Measurements from ENCODE around the gene TCHP. TPM values are rescaled to one million over a fixed set of nuclear protein-coding genes. Genes with fewer than 3 reads are reported as not detected.
"Not testable (repeated sequence)": the region's sequence is repeated elsewhere in the genome, so short reads cannot be mapped to it uniquely, and the experiment has no call there.

The TCHP gene, protein sequence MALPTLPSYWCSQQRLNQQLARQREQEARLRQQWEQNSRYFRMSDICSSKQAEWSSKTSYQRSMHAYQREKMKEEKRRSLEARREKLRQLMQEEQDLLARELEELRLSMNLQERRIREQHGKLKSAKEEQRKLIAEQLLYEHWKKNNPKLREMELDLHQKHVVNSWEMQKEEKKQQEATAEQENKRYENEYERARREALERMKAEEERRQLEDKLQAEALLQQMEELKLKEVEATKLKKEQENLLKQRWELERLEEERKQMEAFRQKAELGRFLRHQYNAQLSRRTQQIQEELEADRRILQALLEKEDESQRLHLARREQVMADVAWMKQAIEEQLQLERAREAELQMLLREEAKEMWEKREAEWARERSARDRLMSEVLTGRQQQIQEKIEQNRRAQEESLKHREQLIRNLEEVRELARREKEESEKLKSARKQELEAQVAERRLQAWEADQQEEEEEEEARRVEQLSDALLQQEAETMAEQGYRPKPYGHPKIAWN
- total RNA-seq: 10.4 TPM
- long read RNA-seq, transcript TCHP-202 (13 exons, 3,090 nt): major isoform, 21 of 31 reads
- long read RNA-seq, partial matches to known transcripts: 5 of 31 reads
- long read RNA-seq, other reads (novel, unspliced or antisense): 2 of 31 reads

GRCh38 chr12:109899783-109900751, at the start of gene TCHP:
TCHP (plus strand) TSS chr12:109900274; CDS start chr12:109903027, 2,753 bp downstream.
- peak within 1 kb of the TSS; percentile 80 for H3K27ac ChIP-seq (replicated peaks)
- H3K36me3 ChIP-seq: peaks cover 22% of the 10 kb centered on the region
- peak; percentile 46 for TF ChIP-seq CTCF (IDR thresholded peaks at IDR 0.05; ENCODE audit: borderline replicate concordance)
- H3K9me3 ChIP-seq (replicated peaks): no peaks in the 10 kb centered on the region
- H3K4me1 ChIP-seq: peaks cover 27% of the 10 kb centered on the region
- H3K27me3 ChIP-seq (ENCODE audit: low read depth): no peaks in the 10 kb centered on the region
- H3K4me3 ChIP-seq: peak within 1 kb of the TSS; percentile 78
- intact Hi-C loops (cut with micrococcal nuclease): no loop called here
- peak; percentile 87 for DNase-seq

GRCh38 chr12:109850518-109850917, 49.6 kb upstream of the TCHP start:
- H3K4me1 ChIP-seq; intact Hi-C loops (cut with micrococcal nuclease); DNase-seq; H3K27me3 ChIP-seq (ENCODE audit: low read depth); H3K4me3 ChIP-seq; H3K9me3 ChIP-seq (replicated peaks); H3K27ac ChIP-seq (replicated peaks): not testable (repeated sequence)
- peaks cover 18% of the 10 kb centered on the region for H3K36me3 ChIP-seq

DNA sequence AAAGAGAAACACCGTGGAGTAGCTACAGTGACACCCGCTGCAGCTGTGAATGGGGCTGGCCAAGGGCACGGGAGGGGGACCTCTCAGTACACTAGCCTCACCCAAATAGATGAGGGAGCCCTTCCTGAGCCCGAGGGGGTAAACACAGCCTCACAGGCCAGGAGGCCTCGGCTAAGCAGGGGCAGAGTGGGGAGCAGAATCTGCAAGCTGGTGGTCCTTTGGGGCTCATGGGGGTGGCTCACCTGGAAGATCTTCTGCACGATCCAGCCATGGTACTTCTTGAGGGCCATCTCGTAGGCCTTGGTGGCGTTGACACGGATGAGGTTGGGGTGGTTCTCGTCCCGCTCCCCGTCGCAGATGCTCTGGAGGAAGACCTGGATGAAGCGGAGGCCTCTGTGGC, 44.7 kb upstream of the TCHP start:
- H3K27me3 ChIP-seq (ENCODE audit: low read depth): no peaks in the 10 kb centered on the region
- no peak overlapping the region for H3K27ac ChIP-seq (replicated peaks)
- H3K4me1 ChIP-seq: no peaks in the 10 kb centered on the region
- no peaks in the 10 kb centered on the region for H3K9me3 ChIP-seq (replicated peaks)
- H3K36me3 ChIP-seq: peaks cover 46% of the 10 kb centered on the region
- intact Hi-C loops (cut with micrococcal nuclease): no loop called here
- DNase-seq: no peak
- no peak overlapping the region for H3K4me3 ChIP-seq
- no peak for TF ChIP-seq CTCF (IDR thresholded peaks at IDR 0.05; ENCODE audit: borderline replicate concordance)

GRCh38 chr12:109857715-109858114, 42.4 kb upstream of the TCHP start:
- no peak for DNase-seq
- TF ChIP-seq CTCF (IDR thresholded peaks at IDR 0.05; ENCODE audit: borderline replicate concordance): no peak
- Histone ChIP-seq H3K27me3 (ENCODE audit: low read depth) (no peaks in the 10 kb centered on the region), H3K4me3 (no peak overlapping the region), H3K9me3 (replicated peaks) (no peaks in the 10 kb centered on the region), H3K36me3 (peaks cover 48% of the 10 kb centered on the region), H3K27ac (replicated peaks) (no peak overlapping the region), H3K4me1 (no peaks in the 10 kb centered on the region)
- intact Hi-C loops (cut with micrococcal nuclease): no loop called here

- no peak overlapping the region for H3K4me3 ChIP-seq
- intact Hi-C loops (cut with micrococcal nuclease): no loop called here
- TF ChIP-seq CTCF (IDR thresholded peaks at IDR 0.05; ENCODE audit: borderline replicate concordance): no peak
These were observed 41.3 kb upstream of the TCHP start for GRCh38 chr12:109858764-109859163.

More at GRCh38 chr12:109858764-109859163, 41.3 kb upstream of the TCHP start:
- H3K36me3 ChIP-seq: peaks cover 48% of the 10 kb centered on the region
- no peaks in the 10 kb centered on the region for H3K9me3 ChIP-seq (replicated peaks)
- peaks cover 1% of the 10 kb centered on the region for H3K4me1 ChIP-seq
- no peaks in the 10 kb centered on the region for H3K27me3 ChIP-seq (ENCODE audit: low read depth)
- no peak for DNase-seq
- H3K27ac ChIP-seq (replicated peaks): no peak overlapping the region

Measured in left ventricle myocardium inferior (tissue), 1 donor.